GM12878 (cell line): Measurements from ENCODE around the gene RPS19BP1. TPM values are rescaled to one million over a fixed set of nuclear protein-coding genes. Genes with fewer than 3 reads are reported as not detected.

ENCODE experiments used
- CHD1 ChIP-seq: IDR thresholded peaks from 2 replicates; pipeline ENCODE4 v1.6.1; 2012; ENCODE audit warnings: low read depth, low read length, improper control_type of control experiment
- CHD2 ChIP-seq: IDR thresholded peaks from 2 replicates; pipeline ENCODE4 v1.6.1; 2011; ENCODE audit warnings: low read depth, low read length, improper control_type of control experiment, borderline replicate concordance
- CREB1 ChIP-seq: IDR thresholded peaks from 2 replicates; pipeline ENCODE4 v1.6.1; 2012; ENCODE audit warnings: low read depth, mild to moderate bottlenecking, inconsistent platforms
- EED ChIP-seq: sonication (generic); IDR thresholded peaks from 2 replicates; pipeline ENCODE4 v1.6.1; 2016; ENCODE audit warnings: antibody characterized with exemption, low read depth
- ELK1 ChIP-seq: IDR thresholded peaks from 2 replicates; pipeline ENCODE4 v1.6.1; 2012; ENCODE audit warnings: low read depth, low read length, improper control_type of control experiment
- IKZF1 ChIP-seq: fragments of 450-650 bp; conservative IDR thresholded peaks from 2 replicates; pipeline ENCODE4 v1.6.1; 2017; ENCODE audit warnings: antibody characterized with exemption, mild to moderate bottlenecking
- IKZF2 ChIP-seq, 2 experiments: fragments of 450-650 bp; IDR thresholded peaks; 2 replicates each; pipeline ENCODE4 v1.6.1; 2017; ENCODE audit warnings: mild to moderate bottlenecking in 2 of 2, moderate library complexity in 2 of 2
- MAX ChIP-seq: IDR thresholded peaks from 2 replicates; pipeline ENCODE4 v1.6.1; 2012; ENCODE audit warnings: low read depth, low read length, improper control_type of control experiment
- NKRF ChIP-seq: fragments of 450-650 bp; conservative IDR thresholded peaks from 2 replicates; pipeline ENCODE4 v1.6.1; 2017; ENCODE audit warnings: mild to moderate bottlenecking, moderate library complexity
- NR2C1 ChIP-seq: fragments of 450-650 bp; IDR thresholded peaks from 2 replicates; pipeline ENCODE4 v1.6.1; 2017; ENCODE audit warnings: antibody characterized with exemption, mild to moderate bottlenecking, moderate library complexity
- PAX5 ChIP-seq: IDR thresholded peaks from 2 replicates; pipeline ENCODE4 v1.6.1; 2011; ENCODE audit warnings: low read depth, low read length, borderline replicate concordance
- PAX8 ChIP-seq: fragments of 450-650 bp; IDR thresholded peaks from 2 replicates; pipeline ENCODE4 v1.6.1; 2017; ENCODE audit warnings: mild to moderate bottlenecking, moderate library complexity
- POLR2AphosphoS2 ChIP-seq: IDR thresholded peaks from 2 replicates; pipeline ENCODE4 v1.6.1; 2011; ENCODE audit warnings: low read depth, mild to moderate bottlenecking, low read length, improper control_type of control experiment, moderate library complexity
- RUNX3 ChIP-seq: IDR thresholded peaks from 2 replicates; pipeline ENCODE4 v1.6.1; 2012; ENCODE audit warnings: low read length, inconsistent platforms
- SIN3A ChIP-seq: IDR thresholded peaks from 2 replicates; pipeline ENCODE4 v1.6.1; 2012; ENCODE audit warnings: low read depth, low read length, improper control_type of control experiment
- TCF3 ChIP-seq: IDR thresholded peaks from 2 replicates; pipeline ENCODE4 v1.6.1; 2012; ENCODE audit warnings: low read depth, mild to moderate bottlenecking, low read length, borderline replicate concordance; ENCODE audit not compliant: insufficient read depth
- ZBED1 ChIP-seq: IDR thresholded peaks from 2 replicates; pipeline ENCODE4 v1.6.1; 2016; ENCODE audit warnings: borderline replicate concordance
- ZNF207 ChIP-seq: fragments of 450-650 bp; IDR thresholded peaks from 2 replicates; pipeline ENCODE4 v1.6.1; 2014; ENCODE audit warnings: antibody characterized with exemption, mild to moderate bottlenecking, borderline replicate concordance
- ZNF274 ChIP-seq: IDR thresholded peaks from one replicate; pipeline ENCODE4 v1.8.0; 2011; ENCODE audit not compliant: insufficient read length, insufficient read depth
- ZZZ3 ChIP-seq: IDR thresholded peaks from 2 replicates; pipeline ENCODE4 v1.6.1; 2011; ENCODE audit warnings: low read depth; ENCODE audit not compliant: control insufficient read depth, insufficient read length
- polyA plus RNA-seq, 11 experiments: library from polyadenylated mRNA; depleted of rRNA in 4 of 11; unstranded in 6 of 11; stranded (reverse) in 5 of 11; fragments of >200 nt; fragmentation: Nextera tagmentation in 4 of 11; fragmentation: Illumina TruSeq in 1 of 11; extraction: Ambion mirVana in 4 of 11; extraction: Trizol in 1 of 11; gene quantifications; 1 replicate in 1 of 11; 2 replicates in 10 of 11; pipeline versions ENCODE4 v1.2.1 to v1.2.3, GENCODE V29; 2011 to 2016; ENCODE audit warnings: inconsistent platforms in 2 of 11, missing spikeins in 2 of 11, low read depth in 1 of 11
- total RNA-seq, 4 experiments: library from RNA; depleted of rRNA in 3 of 4; stranded (reverse); fragments of >200 nt in 3 of 4; fragmentation: Illumina TruSeq in 1 of 4; extraction: Trizol in 1 of 4; gene quantifications; 2 replicates each; pipeline versions ENCODE4 v1.2.1 to v1.2.3, GENCODE V29; 2013 to 2021

Gene RPS19BP1
- total and polyA plus RNA-seq, 10 of the 15 experiments (the other 5 are each of a cell fraction or from before 2014, with no cell fraction given), result 2.7 to 206 (median 78.6) TPM

GRCh38 chr22:39528681-39529486, 3.7 kb downstream of the RPS19BP1 start (continued):
- TF ChIP-seq NKRF, result peak; percentile 73; the same call in 1 of the 2 replicates
- TF ChIP-seq ZBED1, result 0 out of 2 replicates have a peak, but pooled peaks have one; percentile 39
- TF ChIP-seq PAX5, result peak; percentile 79; the same call in 1 of the 2 replicates
- TF ChIP-seq ZNF207, result no peak; the same call in none of the 2 replicates
- TF ChIP-seq NR2C1, result peak; percentile 35; the same call in 1 of the 2 replicates
- peak; percentile 88 for TF ChIP-seq SIN3A
- TF ChIP-seq CHD2, result peak; percentile 76
- peak; percentile 87 for TF ChIP-seq ELK1
- no peak for TF ChIP-seq CREB1
- no peak for TF ChIP-seq RUNX3
- peak; percentile 96 for TF ChIP-seq TCF3
- peak; percentile 56; the same call in 1 of the 2 replicates for TF ChIP-seq EED
- no peak for TF ChIP-seq PAX8
- peak; percentile 18; the same call in 1 of the 2 replicates for TF ChIP-seq POLR2AphosphoS2
- TF ChIP-seq ZZZ3, result no peak
- peak in 1 of 2 experiments; percentile 63; a peak in 3 of 4 replicates for TF ChIP-seq IKZF2 (IDR thresholded peaks at IDR 0.05)
- TF ChIP-seq ZNF274, result no peak
- TF ChIP-seq MAX, result peak; percentile 91
- TF ChIP-seq CHD1, result peak; percentile 67; the same call in 1 of the 2 replicates
- peak; percentile 81 for TF ChIP-seq IKZF1
